Astrocyte (in vitro differentiated cells and primary cell): Measurements from ENCODE around the gene TACSTD2.

Experiments used
- EZH2 ChIP-seq: IDR thresholded peaks from 2 replicates; pipeline ENCODE4 v1.6.1; 2012; ENCODE audit warnings: mild to moderate bottlenecking, low read length, inconsistent platforms; ENCODE audit not compliant: insufficient read depth
- TF ChIP-seq, protein P1 (sequence below): IDR thresholded peaks from 2 replicates; pipeline ENCODE4 v1.5.1; 2011; ENCODE audit warnings: low read depth, mild to moderate bottlenecking, inconsistent platforms, low read length, moderate library complexity; ENCODE audit not compliant: insufficient read depth

DNA sequence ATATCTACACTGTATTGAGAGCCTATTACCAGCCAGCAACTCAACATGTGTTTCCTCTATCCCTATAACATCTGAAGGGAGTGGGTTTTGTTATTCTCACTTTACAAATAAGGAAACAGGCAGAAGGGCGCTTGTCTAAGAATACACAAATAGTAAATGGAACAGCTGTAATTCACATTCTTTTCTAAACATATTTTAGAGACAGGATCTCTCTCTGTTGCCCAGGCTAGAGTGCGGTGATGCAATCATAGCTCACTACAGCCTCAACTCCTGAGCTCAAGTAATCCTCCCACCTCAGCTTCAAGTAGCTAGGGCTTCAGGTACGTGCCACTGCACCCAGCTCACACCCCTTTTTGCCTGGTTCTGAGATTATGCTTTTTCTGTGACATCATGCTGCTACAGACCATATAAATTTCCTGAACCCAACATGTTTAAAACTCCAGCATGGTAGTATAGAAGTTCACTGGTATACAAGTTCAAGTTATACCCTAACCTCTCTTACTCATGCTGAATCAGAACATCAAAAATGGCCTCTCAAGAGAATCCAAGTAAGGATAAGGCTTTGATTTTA, 8.6 kb upstream of the TACSTD2 start:
- TF ChIP-seq, protein P1, sequence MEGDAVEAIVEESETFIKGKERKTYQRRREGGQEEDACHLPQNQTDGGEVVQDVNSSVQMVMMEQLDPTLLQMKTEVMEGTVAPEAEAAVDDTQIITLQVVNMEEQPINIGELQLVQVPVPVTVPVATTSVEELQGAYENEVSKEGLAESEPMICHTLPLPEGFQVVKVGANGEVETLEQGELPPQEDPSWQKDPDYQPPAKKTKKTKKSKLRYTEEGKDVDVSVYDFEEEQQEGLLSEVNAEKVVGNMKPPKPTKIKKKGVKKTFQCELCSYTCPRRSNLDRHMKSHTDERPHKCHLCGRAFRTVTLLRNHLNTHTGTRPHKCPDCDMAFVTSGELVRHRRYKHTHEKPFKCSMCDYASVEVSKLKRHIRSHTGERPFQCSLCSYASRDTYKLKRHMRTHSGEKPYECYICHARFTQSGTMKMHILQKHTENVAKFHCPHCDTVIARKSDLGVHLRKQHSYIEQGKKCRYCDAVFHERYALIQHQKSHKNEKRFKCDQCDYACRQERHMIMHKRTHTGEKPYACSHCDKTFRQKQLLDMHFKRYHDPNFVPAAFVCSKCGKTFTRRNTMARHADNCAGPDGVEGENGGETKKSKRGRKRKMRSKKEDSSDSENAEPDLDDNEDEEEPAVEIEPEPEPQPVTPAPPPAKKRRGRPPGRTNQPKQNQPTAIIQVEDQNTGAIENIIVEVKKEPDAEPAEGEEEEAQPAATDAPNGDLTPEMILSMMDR = no peak
- no peak for TF ChIP-seq EZH2
